Measurements from ENCODE around the gene STX3. TPM values are rescaled to one million over a fixed set of nuclear protein-coding genes. Genes with fewer than 3 reads are reported as not detected.

STX3 gene
- total and polyA plus RNA-seq, 4 donors: 3.3 to 8.5 (median 5.8) TPM

DNA sequence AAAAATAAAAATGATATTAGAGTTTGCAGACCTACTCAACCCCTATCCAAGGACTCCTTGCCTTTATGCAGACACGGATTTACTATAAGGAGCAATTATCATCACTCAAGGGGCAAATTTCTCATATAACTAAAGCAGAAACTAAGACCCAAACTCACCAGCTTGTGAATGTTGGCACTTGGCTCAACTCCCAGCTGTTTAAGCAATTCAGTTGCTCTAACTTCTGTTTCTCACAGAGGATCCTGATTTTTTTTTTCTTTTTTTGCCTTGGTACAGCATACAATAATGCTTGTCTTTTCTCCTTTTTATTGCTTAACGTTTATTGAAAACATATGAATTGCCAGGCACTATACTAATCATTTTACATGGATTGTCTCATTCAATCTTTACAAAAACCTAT lies 99.7 kb downstream of the STX3 start:
- Histone ChIP-seq H3K9me3 (ENCODE audit: control insufficient read depth in 4 of 4, low read length in 3 of 4) (no peaks in the 10 kb centered on the region), H3K4me1 (ENCODE audit: control insufficient read depth in 4 of 4, insufficient read depth in 4 of 4, low read length in 3 of 4) (no peaks in the 10 kb centered on the region), H3K36me3 (ENCODE audit: control insufficient read depth in 4 of 4, insufficient read depth in 3 of 4, low read depth in 1 of 4, low read length in 3 of 4) (no peaks in the 10 kb centered on the region), H3K4me3 (ENCODE audit: low read depth in 1 of 3, low read length in 3 of 3) (no peak overlapping the region), H3K27me3 (ENCODE audit: control insufficient read depth in 4 of 4, insufficient read depth in 4 of 4, low read length in 3 of 4) (peaks cover 0 to 3% (median 0%) of the 10 kb centered on the region in 4 donors), H3K9ac (ENCODE audit: low read depth in 1 of 2, low read length in 2 of 2) (no peak overlapping the region), H3K27ac (ENCODE audit: low read depth in 1 of 2, low read length in 2 of 2) (no peak overlapping the region)
- no peak for TF ChIP-seq TAF1 (conservative IDR thresholded peaks at IDR 0.05)
- TF ChIP-seq, protein P1, sequence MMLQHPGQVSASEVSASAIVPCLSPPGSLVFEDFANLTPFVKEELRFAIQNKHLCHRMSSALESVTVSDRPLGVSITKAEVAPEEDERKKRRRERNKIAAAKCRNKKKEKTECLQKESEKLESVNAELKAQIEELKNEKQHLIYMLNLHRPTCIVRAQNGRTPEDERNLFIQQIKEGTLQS (IDR thresholded peaks at IDR 0.05): no peak
- TF ChIP-seq RAD21 (IDR thresholded peaks at IDR 0.05): no peak
- WGBS: 47% methylated on average over 2 of the region's 2 CpGs
- DNase-seq (ENCODE audit: low spot score): no peak

Other genes starting within 250 kb of the STX3 start
- not detected for gene OR4D9, start 243.8 kb upstream of the STX3 start, total RNA-seq
- not detected for gene OR4D9, start 243.8 kb upstream of the STX3 start, polyA plus RNA-seq
- 10 to 100 TPM; 25.3 to 92.5 TPM for gene OSBP, start 139.6 kb upstream of the STX3 start, total RNA-seq
- gene OSBP, start 139.6 kb upstream of the STX3 start, polyA plus RNA-seq: 10 to 100 TPM; 16.5 to 47.8 TPM
- 10 to 100 TPM in 1 of 2 donors, 1 to 10 TPM in 1; 4.9 to 14.4 TPM for gene PATL1, start 86.3 kb upstream of the STX3 start, total RNA-seq
- 10 to 100 TPM; 10.4 to 14.7 TPM for gene PATL1, start 86.3 kb upstream of the STX3 start, polyA plus RNA-seq
- gene OR10V1, start 41.5 kb upstream of the STX3 start, total RNA-seq: not detected
- gene OR10V1, start 41.5 kb upstream of the STX3 start, polyA plus RNA-seq: not detected
- gene MRPL16, start 55.4 kb downstream of the STX3 start, total RNA-seq: 10 to 100 TPM; 24.9 to 33.5 TPM
- 10 to 100 TPM; 45.7 to 54.9 TPM for gene MRPL16, start 55.4 kb downstream of the STX3 start, polyA plus RNA-seq
- not detected for gene CBLIF, start 90.1 kb downstream of the STX3 start, total RNA-seq
- not detected for gene CBLIF, start 90.1 kb downstream of the STX3 start, polyA plus RNA-seq
- 1 to 10 TPM in 1 of 2 donors, under 1 TPM in 1; 0.08 to 4.7 TPM for gene TCN1, start 111.1 kb downstream of the STX3 start, total RNA-seq
- under 1 TPM in 1 of 2 donors, not detected in 1; 0.17 TPM for gene TCN1, start 111.1 kb downstream of the STX3 start, polyA plus RNA-seq
- not detected for gene OOSP3, start 123.4 kb downstream of the STX3 start, total RNA-seq
- not detected for gene OOSP3, start 123.4 kb downstream of the STX3 start, polyA plus RNA-seq
- gene OOSP1, start 183.1 kb downstream of the STX3 start, total RNA-seq: not detected
- gene OOSP1, start 183.1 kb downstream of the STX3 start, polyA plus RNA-seq: not detected
- not detected for gene OOSP4A, start 208.7 kb downstream of the STX3 start, total RNA-seq
- not detected for gene OOSP4A, start 208.7 kb downstream of the STX3 start, polyA plus RNA-seq